ENCODE measurements around the gene NDEL1.
"Not testable (repeated sequence)": the region's sequence is repeated elsewhere in the genome, so short reads cannot be mapped to it uniquely, and the experiment has no call there.

The NDEL1 gene, protein sequence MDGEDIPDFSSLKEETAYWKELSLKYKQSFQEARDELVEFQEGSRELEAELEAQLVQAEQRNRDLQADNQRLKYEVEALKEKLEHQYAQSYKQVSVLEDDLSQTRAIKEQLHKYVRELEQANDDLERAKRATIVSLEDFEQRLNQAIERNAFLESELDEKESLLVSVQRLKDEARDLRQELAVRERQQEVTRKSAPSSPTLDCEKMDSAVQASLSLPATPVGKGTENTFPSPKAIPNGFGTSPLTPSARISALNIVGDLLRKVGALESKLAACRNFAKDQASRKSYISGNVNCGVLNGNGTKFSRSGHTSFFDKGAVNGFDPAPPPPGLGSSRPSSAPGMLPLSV

DNA sequence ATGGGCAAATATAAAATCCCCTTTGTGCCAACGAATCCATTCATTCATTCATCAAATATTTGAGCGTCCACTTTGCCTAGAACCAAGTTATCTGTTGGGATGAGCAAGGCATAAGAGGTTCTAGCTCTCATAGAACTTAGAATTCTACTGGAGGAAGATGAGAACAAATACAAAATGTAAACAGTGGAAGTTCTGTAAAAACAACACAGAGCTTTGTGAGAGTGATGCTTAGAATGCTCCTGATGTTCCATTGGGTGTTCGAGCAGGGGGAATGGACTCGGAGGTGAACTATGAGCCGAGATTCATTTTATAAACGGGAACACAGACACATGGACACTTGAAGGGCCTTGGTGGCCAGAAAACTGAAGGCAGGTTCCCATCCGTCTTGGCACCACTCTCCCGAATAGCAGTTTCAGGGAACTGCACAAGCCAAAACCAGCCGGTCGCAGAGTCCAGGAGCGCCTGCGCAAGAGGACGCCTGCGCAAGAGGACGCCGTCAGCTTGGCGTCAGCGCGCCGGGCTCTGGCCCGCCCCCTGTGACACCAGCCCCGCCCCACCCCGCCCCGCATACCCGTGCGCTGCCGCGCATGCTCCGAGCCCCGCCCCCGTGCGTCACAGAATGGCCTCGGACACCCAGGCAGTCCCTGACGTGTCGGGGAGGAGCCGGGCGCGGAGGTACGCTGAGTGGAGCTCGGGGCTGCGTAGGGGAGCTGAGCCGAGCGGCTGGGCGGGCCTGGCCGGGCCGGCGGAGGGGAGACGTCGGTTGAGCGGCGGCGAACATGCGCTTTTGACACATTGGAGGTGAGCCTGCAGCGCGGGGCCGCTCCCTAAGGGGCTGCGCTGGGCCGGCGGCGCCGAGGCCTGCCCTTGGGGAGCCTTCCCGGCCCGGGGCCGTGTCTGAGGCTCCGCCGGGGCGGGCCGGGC lies at the start of gene NDEL1:
Gene NDEL1, plus strand, starts transcription at position 640 of the 924 bp plus-strand sequence. CDS start 8,388 bp downstream, outside the sequence.
- peak; percentile 97 to 99 for DNase-seq (ENCODE audit: low read depth in 1 of 2, low spot score in 1 of 2)

DNA sequence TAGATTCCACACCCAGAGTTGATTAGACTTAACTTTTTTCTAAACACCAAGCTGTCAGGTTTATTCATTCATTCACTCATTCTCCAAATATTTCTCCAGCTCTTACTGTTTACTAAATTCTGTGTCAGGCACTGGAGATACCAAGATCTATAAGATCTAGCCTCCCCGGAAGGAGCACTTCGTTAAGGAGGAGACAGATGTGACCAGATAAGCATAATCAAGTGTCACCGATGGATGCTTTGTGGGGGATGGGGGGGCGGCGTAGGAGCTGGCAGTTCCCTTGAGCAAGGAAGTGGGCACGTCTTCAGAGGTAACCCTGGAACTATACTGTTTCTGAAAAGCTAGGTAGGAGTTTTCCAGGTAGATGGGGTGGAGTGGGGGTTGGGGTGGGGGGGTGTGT lies 48.8 kb upstream of the NDEL1 start:
- DNase-seq (ENCODE audit: low read depth in 1 of 2, low spot score in 1 of 2) = no peak

DNA sequence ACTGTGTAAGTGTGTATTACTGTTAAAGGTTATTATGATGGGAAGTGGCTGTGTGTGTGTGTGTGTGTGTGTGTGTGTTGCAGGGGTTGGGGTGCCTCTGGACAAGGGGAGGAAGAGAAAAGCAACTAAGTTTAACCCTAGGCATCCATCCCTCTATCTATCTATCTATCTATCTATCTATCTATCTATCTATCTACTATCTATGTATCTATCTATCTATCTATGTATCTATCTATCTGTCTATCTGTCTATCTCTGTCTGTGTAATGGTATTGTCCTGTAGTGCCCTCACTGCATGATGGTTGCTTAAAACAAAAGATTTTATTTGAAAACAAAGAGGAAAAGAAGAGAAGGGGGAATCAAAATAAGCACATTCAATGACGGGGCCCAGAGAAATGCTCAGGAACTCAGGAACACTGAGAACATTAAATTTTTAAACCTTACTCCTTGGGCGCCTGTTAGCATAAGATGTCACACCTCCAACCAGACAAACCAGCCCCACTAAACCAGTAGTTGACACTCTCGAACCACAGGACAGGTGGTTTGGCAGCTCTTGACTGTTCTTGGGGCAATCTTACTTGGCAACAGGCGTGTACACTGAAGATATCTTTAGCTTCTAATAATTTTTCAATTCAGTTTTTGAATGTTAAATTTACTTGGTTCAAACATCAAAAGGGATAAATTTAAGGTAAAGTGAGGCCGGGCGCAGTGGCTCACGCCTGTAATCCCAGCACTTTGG lies 47.6 kb upstream of the NDEL1 start:
- DNase-seq (ENCODE audit: low read depth in 1 of 2, low spot score in 1 of 2) = no peak

DNA sequence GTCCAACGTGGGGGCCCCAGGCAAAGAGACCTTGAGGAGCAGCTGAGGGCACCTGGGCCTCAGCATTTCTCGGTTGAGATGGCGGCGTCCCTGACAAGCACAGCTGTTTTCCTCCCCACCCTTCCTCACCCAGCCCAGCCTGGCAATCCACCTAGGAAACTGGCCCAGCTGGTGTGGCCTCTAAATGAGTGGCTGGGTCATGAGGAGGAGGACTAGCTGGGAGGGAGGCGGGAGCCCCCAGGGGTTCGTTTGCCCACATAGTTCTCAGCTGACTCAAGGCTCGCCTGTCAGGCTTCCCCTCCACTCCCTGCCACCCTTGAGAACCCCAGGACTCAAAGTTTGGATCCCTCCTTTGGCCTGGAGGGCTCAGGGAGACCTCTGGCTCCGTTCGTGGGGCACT lies 44.0 kb upstream of the NDEL1 start:
- DNase-seq (ENCODE audit: low read depth in 1 of 2, low spot score in 1 of 2) = no peak

DNA sequence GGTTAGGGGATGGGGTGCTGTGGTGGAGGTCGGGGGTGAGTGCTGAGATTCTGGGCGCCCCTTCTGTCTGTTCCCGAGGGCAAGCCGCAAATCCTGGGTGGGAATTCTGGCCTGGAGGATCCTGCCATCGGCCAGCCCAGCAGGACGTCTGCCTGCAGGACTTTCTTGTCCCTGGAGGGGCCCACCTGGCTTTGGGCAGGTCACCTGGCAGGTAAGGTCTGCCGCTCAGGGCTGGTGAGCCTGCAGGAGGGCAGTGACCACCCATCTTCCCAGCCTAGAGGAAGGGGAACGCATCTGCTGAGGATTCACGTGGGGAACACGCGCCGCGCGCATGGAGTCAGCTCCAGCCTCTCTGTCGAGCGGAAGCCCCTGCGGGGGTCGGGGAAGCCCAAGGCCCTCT lies 43.4 kb upstream of the NDEL1 start:
- no peak for DNase-seq (ENCODE audit: low read depth in 1 of 2, low spot score in 1 of 2)

DNA sequence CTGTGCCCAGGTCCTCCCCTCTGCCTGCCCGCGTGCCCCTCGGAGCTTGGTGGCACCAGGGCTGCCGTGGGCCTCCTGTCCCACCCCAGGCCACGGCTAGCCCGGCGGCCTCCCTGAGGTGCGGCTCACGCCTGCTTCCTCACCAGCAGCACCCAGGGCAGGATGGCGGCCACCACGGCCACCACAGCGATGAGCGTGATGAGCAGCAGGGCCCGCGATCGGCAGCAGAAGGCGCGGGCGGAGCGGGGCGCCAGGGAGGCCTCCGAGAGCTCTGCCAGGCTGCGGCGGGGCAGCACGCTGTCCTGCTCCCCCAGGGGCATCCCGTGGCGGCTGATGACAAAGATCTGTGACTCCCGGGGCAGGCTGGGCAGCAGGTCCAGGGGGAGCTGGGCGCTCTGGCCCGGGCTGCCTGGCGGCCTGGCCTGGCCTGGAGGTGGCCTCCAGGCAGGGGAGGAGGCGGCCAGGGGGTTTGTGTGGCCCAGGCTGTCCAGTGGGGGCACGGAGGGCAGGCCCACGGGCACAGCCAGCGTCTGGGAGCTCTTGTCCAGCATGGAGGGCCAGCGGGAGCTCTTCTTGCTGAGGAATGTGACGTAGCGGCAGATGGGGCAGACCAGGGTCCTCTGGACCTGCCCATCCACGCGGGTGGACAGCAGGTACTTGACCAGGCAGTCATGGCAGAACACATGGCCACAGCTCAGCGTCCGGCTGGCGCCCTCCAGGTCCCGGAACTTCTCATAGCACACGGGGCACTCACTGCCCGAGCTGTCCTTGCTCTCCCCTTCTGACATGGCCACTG lies 42.8 kb upstream of the NDEL1 start:
- no peak for DNase-seq (ENCODE audit: low read depth in 1 of 2, low spot score in 1 of 2)

DNA sequence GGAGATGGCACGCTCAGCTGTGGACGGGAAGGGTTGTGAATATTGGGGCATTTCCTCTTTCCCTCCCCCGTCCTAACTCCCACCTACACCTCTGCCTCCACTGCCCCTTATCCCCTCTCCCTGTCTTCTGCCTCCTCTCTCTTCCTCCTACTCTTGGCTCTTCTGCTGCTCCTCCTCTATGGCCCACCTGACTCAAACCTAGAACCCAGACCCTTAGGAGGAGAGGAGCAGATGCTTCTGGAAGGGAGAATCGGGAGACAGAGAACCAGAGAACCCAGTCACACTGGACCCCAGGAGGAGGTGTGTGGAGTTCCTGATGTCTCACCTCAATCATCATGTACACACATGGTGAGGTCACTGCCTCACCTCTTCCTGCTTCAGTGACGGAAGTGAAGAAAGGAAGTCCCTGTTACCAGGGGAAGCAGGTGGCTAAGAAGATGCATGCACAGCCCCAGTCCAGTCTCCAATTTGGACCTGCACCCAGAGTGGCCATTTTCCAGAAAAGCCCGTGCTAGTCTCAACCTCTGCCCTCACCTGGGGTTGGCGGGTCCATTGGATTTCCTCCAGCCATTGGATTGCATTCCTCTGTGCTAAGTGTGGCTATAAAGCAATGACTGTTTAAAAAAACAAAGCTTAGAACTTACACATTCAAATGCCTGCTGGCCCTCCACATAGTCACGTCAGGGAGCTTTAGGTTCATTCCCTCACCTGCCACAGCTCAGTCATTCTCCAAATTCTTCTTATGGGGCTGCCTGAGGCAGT lies 42.0 kb upstream of the NDEL1 start:
- DNase-seq (ENCODE audit: low read depth in 1 of 2, low spot score in 1 of 2) = no peak

DNA sequence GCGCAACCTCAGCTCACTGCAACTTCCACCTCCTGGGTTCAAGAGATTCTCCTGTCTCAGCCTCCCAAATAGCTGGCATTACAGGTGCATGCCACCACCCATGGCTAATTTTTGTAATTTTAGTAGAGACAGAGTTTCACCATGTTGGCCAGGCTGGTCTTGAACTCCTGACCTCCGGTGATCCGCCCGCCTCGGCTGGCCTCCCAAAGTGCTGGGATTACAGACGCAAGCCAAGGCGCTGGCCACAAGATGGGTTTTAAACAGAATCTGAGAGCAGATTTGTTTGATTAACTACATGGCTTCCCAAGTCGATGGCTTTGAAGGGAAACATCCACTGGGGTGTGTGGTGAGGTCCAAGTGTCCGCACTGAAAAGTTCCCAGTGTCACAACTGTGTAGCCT lies 41.2 kb upstream of the NDEL1 start:
- not testable (repeated sequence) for DNase-seq (ENCODE audit: low read depth in 1 of 2, low spot score in 1 of 2)

DNA sequence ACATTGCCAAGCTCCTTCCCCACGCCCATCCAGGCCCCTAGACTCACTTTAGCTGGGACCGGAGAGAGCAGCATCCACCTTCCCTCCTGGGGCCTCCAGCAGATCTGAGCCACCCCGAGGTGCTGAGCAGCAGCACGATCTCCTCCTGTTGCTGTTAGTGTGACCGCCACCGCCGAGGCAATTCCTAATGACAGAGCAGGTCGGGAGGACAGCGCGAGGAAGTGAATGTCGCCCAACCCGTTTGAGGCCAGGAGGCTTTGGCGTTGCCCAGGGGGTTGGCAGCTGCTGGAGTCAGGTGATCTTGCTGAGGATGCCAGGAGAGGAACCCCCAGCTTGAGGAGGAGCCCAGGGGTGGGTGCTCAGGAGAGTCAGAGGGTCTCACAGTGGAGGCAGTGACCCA lies 38.0 kb upstream of the NDEL1 start, which contains the start of gene RNF222:
Gene RNF222, minus strand, starts transcription at position 192 of the 400 bp plus-strand sequence. CDS start 4,366 bp downstream, outside the sequence.
- no peak for DNase-seq (ENCODE audit: low read depth in 1 of 2, low spot score in 1 of 2)

DNA sequence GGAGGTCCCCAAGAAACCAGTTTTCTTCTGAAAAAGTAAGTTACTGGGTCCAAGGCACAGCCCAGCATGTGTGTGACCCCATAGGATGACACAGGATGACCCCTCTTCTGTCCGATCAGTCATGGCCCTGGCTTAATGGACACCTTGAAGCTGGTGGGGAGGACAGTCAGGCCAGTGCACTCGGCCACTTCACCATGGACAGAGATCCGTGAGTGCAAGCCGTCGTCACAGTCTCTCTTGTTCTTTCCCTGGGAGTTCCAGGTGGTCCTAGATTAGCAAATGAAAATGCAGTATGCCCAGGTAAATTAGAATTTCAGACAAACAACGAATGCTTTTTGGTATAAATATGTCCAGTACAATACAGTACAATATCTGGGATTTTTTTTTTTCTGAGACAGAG lies 36.7 kb upstream of the NDEL1 start:
- no peak for DNase-seq (ENCODE audit: low read depth in 1 of 2, low spot score in 1 of 2)

DNA sequence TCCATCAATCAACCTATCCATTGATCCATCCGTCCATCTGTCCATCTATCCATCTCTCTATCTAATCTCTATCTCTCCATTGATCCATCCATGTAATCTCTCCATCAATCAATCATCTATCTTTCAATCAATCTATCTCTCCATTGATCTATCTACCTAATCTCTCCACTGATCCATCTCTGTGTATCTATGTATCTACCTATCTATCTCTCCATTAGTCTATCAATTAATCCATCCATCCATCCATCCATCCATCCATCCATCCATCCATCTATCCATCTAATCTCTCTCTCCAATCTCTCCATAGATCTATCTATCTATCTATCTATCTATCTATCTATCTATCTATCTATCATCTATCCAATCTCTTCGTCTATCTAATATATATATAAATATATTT lies 34.6 kb upstream of the NDEL1 start:
- DNase-seq (ENCODE audit: low read depth in 1 of 2, low spot score in 1 of 2) = no peak

DNA sequence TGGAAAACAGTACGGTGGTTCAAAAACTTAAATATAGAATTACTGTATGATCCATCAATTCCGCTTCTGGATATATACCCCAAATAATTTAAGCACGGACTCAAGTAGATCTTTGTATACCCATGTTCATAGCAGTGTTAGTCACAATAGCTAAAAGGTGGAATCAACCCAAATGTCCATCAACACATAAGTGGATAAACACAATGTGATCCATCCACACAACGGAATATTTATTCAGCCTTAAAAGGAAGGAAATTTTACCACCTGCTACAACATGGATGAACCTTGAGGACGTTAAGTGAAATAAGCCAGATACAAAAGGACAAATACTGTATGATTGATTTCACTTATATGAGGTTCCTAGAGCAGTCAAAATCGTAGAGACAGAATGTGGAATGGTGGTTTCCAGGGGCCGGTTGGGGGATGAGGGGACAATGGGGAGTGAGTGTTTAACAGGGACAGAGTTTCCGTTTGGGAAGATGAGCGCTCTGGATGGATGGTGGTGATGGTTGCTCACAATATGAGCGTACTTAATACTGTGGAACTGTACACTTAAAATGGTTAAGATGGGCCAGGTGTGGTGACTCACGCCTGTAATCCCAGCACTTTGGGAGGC lies 32.7 kb upstream of the NDEL1 start:
- DNase-seq (ENCODE audit: low read depth in 1 of 2, low spot score in 1 of 2) = no peak

DNA sequence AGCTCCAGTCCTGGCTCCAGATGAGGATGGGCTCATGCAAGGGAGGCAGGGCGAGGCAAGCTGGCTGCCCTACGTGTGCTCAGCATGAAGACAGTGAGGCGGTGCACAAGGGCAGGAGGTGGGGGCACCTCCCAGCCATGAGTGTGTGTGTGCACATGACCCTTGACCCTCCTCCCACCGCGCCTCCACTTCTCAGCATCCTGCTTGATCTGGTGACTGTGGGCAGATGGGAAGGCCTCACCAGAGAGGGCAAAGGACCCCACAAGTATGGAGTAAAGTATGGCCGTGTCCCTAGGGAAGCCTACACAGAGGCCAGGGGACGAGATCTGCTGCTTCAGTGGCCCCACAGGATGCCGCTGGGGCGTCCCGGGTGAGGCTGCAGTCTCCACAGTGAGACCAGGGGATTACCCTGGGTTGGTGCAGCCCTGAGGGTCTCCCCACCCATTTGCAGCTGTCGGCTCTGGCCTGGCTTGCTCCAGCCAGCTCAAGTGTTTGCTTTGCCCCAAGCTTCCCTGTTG lies 30.1 kb upstream of the NDEL1 start:
- DNase-seq (ENCODE audit: low read depth in 1 of 2, low spot score in 1 of 2) = no peak

DNA sequence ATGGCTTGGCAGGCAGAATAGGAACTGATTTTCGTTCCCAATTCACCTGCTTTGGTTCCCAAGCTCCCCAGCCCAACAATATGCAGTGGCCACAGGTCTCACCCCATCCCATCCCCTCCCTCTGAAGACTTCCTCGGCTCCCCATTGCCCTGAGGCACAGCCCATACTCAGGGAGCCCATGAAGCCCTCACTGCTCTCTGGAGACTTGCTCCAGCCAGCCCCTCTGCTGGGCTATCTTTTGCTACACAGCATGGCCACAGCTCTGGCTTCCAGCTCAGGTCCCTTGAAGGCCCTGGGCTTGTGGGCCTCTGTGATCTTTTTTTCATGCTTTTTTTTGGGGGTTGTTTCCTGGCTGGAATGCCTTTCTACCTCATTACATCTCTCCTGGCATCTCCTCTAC lies 29.5 kb upstream of the NDEL1 start:
- DNase-seq (ENCODE audit: low read depth in 1 of 2, low spot score in 1 of 2) = no peak

DNA sequence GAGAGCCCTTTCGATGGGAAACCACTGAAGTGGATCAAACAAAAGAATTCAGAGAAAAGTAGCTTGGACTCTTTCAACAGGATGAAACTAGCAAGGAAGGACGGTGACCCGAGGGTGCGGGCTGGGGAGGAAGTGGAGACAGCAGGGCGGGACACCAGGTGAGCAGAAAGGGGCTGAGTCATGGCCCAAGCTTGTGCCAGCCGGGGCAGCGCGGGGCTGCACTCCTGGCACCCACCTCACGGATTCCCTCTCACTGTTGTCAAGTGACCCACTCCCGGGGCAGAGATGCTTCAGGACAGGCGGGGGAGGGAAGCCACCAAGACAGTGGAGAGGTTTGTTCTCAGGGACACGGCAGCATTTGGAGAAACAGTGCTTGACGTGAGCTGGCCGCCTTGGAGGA lies 27.3 kb upstream of the NDEL1 start:
- no peak for DNase-seq (ENCODE audit: low read depth in 1 of 2, low spot score in 1 of 2)

DNA sequence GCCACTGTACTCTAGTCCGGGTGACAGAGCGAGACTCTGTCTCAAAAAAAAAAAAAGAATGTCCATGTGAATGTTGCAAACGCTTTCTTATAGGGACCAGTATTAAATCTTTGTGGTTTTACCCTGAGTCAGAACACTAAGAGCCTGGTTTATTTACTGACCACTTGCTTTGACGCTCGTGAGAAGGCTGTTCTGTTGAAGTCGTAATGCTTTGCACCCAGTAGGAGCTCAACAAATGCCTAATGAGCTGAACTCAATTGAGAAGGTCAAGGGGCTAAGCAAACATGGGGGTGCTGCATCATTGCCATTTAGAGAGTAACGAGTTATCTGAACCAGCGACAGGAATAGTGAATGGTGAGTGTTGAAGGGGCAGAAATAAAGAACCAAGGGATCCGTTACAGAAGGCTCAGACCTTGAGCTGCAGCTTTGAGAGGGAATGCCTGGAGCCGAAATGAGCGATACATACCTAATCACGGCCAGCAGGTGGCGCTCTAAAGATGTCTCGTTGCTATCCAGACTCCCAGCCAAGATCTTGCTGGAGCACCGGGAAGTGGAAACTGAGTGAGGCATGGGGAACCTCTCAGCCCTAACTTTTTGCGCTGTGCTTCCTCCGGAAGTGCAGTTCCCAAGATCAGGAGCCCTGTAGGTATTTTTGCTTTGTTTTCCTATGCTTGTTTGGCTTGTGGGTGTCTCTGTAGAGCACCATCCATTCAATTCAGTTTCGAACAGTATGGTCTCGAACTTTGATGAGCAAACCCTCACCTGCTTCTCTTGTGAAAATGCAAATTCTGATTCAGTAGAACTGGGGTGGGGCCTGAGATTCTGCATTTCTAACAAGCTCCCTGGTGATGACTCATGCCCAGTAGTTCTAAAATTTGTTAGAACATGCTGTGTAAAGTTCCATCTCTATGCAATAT lies 25.5 kb upstream of the NDEL1 start:
- peak; percentile 53 to 57 for DNase-seq (ENCODE audit: low read depth in 1 of 2, low spot score in 1 of 2)

DNA sequence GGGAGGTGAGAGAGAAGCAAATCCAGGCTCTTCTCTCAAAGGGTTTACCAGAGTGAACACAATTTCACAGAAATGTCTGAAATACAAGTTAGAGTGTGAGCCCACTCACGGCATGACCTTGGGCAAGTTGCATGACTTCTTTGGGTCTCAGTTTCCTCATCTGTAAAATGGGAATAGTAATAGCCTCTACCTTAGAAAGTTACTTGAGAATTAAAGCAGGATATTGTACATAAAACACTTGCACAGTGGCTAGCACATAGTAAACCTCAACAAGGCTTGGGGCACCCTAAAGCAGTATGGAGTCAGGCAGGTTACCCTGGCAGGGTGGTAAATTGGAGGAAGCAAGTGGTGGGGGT lies 24.8 kb upstream of the NDEL1 start:
- no peak for DNase-seq (ENCODE audit: low read depth in 1 of 2, low spot score in 1 of 2)

DNA sequence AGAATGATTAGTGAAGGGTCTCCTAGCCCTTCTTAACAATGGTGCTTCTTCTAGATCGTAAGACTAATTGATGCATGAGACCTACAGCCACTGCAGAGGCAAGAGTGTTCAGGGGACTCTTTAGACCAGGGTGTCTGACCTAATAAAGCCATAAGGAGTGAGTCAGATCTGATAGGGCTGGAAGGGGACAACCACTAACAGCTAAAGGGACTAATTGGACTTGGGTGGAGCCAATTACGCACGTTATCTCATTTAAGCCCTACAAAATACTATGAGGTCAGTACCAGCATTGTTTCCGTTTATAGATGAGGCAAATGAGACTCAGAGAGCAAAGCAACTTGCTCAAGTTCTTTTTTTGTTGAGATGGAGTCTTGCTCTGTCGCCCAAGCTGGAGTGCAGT lies 23.6 kb upstream of the NDEL1 start:
- no peak for DNase-seq (ENCODE audit: low read depth in 1 of 2, low spot score in 1 of 2)

Data from stimulated activated CD4-positive, alpha-beta T cell treated with anti-CD3 and anti-CD28 coated beads, Interleukin-15, amount 100 ng/mL, for 1 hour (primary cell).